Neural progenitor cell (in vitro differentiated cells): ENCODE data around the gene MKLN1.

Experiments
- CTCF ChIP-seq: fragments of 200-600 bp; sonication (generic); IDR thresholded peaks from 2 replicates; pipeline ENCODE4 v1.5.1; 2017; ENCODE audit warnings: antibody characterized with exemption, mild to moderate bottlenecking
- EZH2 ChIP-seq: fragments of 200-600 bp; sonication (generic); IDR thresholded peaks from 2 replicates; pipeline ENCODE4 v1.6.1; 2017; ENCODE audit warnings: antibody characterized with exemption, mild to moderate bottlenecking, moderate library complexity

GRCh38 chr7:131486346-131486745 lies 158.7 kb downstream of the MKLN1 start:
- no peak for TF ChIP-seq CTCF
- no peak for TF ChIP-seq EZH2
